Body of pancreas (tissue), 4 donors: ENCODE measurements around the gene GRIK4.

Experiments
- POLR2A ChIP-seq, 3 donors: fragments of 450-650 bp; IDR thresholded peaks; one replicate each; pipeline ENCODE4 v1.6.1; 2016; ENCODE audit warnings: antibody characterized with exemption in 3 of 3, mild to moderate bottlenecking in 2 of 3
- TF ChIP-seq, protein P1 (sequence below), 7 experiments: fragments of 450-650 bp in 4 of 7; fragments of 200-600 bp in 3 of 7; sonication (generic) in 3 of 7; IDR thresholded peaks; one replicate each; pipeline ENCODE4 v1.5.1; 2016 to 2019; ENCODE audit warnings: antibody characterized with exemption in 7 of 7

DNA sequence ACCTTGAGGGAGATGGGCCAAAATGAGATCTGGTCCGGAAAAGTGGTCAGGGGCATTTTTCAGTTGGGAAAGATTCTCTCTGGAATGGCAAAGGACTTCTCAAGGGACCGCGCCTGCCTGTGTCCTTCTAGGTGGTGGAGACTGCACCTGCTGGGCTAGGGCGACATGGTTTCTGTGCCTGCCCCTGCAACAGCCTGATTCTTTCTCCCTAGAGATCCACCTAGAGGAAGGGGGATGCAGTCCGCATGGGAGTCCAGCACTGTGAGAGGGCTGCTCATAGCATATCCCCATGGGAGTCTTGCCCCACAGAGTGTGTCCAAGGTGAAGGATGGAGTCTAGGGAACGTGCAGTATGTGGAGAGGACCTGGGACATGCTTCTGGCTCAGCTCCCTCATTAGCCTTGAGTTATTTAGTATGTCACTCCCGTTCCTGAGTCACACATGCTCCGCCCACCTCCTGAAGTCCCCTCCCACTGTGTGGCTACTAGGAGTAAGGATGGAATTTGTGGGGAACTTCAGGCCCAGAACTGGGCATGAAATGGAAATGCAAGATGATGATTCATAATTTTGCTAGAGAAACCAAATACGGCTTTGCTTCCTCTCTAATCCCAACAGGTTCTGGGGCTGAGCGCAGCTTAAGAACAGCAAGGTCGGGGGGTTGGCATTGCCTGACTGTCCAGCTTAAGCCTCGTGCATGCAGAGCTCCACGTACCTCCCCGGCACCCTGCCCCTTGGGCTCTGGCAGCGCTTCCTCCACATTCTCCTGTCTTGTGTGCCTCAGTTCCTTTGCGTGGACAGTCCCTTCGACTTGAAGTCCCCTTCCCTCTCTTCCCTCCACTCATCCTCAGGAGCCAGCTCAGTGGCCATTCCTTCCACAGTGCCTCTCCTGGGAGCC lies 35.0 kb downstream of the GRIK4 start:
- TF ChIP-seq, protein P1, sequence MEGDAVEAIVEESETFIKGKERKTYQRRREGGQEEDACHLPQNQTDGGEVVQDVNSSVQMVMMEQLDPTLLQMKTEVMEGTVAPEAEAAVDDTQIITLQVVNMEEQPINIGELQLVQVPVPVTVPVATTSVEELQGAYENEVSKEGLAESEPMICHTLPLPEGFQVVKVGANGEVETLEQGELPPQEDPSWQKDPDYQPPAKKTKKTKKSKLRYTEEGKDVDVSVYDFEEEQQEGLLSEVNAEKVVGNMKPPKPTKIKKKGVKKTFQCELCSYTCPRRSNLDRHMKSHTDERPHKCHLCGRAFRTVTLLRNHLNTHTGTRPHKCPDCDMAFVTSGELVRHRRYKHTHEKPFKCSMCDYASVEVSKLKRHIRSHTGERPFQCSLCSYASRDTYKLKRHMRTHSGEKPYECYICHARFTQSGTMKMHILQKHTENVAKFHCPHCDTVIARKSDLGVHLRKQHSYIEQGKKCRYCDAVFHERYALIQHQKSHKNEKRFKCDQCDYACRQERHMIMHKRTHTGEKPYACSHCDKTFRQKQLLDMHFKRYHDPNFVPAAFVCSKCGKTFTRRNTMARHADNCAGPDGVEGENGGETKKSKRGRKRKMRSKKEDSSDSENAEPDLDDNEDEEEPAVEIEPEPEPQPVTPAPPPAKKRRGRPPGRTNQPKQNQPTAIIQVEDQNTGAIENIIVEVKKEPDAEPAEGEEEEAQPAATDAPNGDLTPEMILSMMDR (IDR thresholded peaks at IDR 0.05): no peak
- no peak for TF ChIP-seq POLR2A (IDR thresholded peaks at IDR 0.05)
